ENCODE results near the gene CDA. TPM values are rescaled to one million over a fixed set of nuclear protein-coding genes. Genes with fewer than 3 reads are reported as not detected.

Gene CDA
- total and polyA plus RNA-seq, 8 donors = 0.36 to 12.2 (median 0.62) TPM

GRCh38 chr1:20643080-20643479 lies 54.2 kb downstream of the CDA start:
- Histone ChIP-seq H3K27ac (no peak overlapping the region), H3K4me1 (no peaks in the 10 kb centered on the region), H3K9me3 (no peaks in the 10 kb centered on the region), H3K4me3 (no peak overlapping the region), H3K27me3 (no peaks in the 10 kb centered on the region), H3K36me3 (peaks cover 0 to 96% of the 10 kb centered on the region in 2 donors)
- intact Hi-C loops (cut with DNase I) = no loop called here
- DNase-seq (no peak), ATAC-seq (no peak)
- TF ChIP-seq, protein P1, sequence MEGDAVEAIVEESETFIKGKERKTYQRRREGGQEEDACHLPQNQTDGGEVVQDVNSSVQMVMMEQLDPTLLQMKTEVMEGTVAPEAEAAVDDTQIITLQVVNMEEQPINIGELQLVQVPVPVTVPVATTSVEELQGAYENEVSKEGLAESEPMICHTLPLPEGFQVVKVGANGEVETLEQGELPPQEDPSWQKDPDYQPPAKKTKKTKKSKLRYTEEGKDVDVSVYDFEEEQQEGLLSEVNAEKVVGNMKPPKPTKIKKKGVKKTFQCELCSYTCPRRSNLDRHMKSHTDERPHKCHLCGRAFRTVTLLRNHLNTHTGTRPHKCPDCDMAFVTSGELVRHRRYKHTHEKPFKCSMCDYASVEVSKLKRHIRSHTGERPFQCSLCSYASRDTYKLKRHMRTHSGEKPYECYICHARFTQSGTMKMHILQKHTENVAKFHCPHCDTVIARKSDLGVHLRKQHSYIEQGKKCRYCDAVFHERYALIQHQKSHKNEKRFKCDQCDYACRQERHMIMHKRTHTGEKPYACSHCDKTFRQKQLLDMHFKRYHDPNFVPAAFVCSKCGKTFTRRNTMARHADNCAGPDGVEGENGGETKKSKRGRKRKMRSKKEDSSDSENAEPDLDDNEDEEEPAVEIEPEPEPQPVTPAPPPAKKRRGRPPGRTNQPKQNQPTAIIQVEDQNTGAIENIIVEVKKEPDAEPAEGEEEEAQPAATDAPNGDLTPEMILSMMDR (IDR thresholded peaks at IDR 0.05) = no peak

DNA sequence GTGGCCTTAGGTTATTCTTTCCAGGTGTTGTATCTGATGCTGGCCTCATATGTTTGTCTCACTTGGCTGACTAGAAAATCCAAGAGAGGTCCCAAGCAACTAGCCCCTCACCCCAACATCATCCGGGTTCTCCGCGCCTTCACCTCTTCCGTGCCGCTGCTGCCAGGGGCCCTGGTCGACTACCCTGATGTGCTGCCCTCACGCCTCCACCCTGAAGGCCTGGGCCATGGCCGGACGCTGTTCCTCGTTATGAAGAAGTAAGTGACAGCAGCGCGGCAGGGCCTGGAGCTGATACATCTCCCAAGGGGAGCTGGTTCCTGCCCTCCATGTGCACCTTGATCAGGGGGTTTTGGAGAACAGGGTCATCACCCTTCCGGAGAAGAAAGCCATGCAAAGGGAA lies 55.5 kb downstream of the CDA start:
- intact Hi-C loops (cut with DNase I) = no loop called here

GRCh38 chr1:20645414-20645813 lies 56.5 kb downstream of the CDA start:
- TF ChIP-seq, protein P1 (IDR thresholded peaks at IDR 0.05) = no peak
- Histone ChIP-seq H3K4me3 (no peak overlapping the region), H3K36me3 (peaks cover 0 to 99% of the 10 kb centered on the region in 2 donors), H3K27me3 (no peaks in the 10 kb centered on the region), H3K27ac (no peak overlapping the region), H3K4me1 (no peaks in the 10 kb centered on the region), H3K9me3 (no peaks in the 10 kb centered on the region)
- ATAC-seq = no peak
- DNase-seq = no peak
- intact Hi-C loops (cut with DNase I) = no loop called here

More for the DNA sequence above, 55.5 kb downstream of the CDA start:
- ATAC-seq = no peak
- no peak for DNase-seq
- Histone ChIP-seq H3K4me3 (no peak overlapping the region), H3K27me3 (no peaks in the 10 kb centered on the region), H3K9me3 (no peaks in the 10 kb centered on the region), H3K4me1 (no peaks in the 10 kb centered on the region), H3K36me3 (peaks cover 0 to 96% of the 10 kb centered on the region in 2 donors), H3K27ac (no peak overlapping the region)
- TF ChIP-seq, protein P1 (IDR thresholded peaks at IDR 0.05) = no peak

DNA sequence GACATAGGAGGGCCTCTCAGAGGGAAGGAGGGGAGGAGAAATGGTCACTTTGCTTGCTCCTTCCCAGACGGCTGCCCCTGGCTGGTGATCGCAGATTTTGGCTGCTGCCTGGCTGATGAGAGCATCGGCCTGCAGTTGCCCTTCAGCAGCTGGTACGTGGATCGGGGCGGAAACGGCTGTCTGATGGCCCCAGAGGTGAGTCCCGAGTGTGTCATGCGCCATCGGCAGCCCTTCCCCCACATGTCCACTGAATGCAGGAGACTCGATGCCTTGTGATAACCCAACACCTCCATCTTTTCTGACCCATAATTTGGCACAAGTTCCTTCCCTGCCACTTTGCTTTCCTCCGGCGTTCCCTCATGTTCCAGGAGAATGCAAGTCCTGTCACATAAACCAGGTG lies 59.5 kb downstream of the CDA start:
- intact Hi-C loops (cut with DNase I) = no loop called here
- H3K4me3 ChIP-seq = no peak overlapping the region
- no peaks in the 10 kb centered on the region for H3K9me3 ChIP-seq
- H3K4me1 ChIP-seq = no peaks in the 10 kb centered on the region
- no peaks in the 10 kb centered on the region for H3K27me3 ChIP-seq
- TF ChIP-seq, protein P1 (IDR thresholded peaks at IDR 0.05) = no peak
- no peak overlapping the region for H3K27ac ChIP-seq
- ATAC-seq = no peak
- peaks cover 0 to 99% of the 10 kb centered on the region in 2 donors for H3K36me3 ChIP-seq
- DNase-seq = no peak

DNA sequence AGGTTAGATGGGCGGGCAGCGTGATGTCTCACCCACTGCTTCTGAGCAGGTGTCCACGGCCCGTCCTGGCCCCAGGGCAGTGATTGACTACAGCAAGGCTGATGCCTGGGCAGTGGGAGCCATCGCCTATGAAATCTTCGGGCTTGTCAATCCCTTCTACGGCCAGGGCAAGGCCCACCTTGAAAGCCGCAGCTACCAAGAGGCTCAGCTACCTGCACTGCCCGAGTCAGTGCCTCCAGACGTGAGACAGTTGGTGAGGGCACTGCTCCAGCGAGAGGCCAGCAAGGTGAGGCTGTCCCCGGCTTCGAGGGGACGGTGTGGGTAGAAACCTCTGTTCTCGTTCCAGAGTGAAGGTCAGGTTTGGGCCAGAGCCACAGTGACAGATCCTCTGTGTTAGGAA lies 60.0 kb downstream of the CDA start:
- TF ChIP-seq, protein P1 (IDR thresholded peaks at IDR 0.05) = no peak
- peaks cover 0 to 99% of the 10 kb centered on the region in 2 donors for H3K36me3 ChIP-seq
- H3K27ac ChIP-seq = no peak overlapping the region
- intact Hi-C loops (cut with DNase I) = no loop called here
- no peaks in the 10 kb centered on the region for H3K9me3 ChIP-seq
- H3K4me3 ChIP-seq = no peak overlapping the region
- ATAC-seq (no peak), DNase-seq (no peak)
- H3K4me1 ChIP-seq = no peaks in the 10 kb centered on the region
- H3K27me3 ChIP-seq = no peaks in the 10 kb centered on the region
